Measurements from ENCODE around the gene KBTBD13.
"Not testable (repeated sequence)": the region's sequence is repeated elsewhere in the genome, so short reads cannot be mapped to it uniquely, and the experiment has no call there.

Gene KBTBD13

DNA sequence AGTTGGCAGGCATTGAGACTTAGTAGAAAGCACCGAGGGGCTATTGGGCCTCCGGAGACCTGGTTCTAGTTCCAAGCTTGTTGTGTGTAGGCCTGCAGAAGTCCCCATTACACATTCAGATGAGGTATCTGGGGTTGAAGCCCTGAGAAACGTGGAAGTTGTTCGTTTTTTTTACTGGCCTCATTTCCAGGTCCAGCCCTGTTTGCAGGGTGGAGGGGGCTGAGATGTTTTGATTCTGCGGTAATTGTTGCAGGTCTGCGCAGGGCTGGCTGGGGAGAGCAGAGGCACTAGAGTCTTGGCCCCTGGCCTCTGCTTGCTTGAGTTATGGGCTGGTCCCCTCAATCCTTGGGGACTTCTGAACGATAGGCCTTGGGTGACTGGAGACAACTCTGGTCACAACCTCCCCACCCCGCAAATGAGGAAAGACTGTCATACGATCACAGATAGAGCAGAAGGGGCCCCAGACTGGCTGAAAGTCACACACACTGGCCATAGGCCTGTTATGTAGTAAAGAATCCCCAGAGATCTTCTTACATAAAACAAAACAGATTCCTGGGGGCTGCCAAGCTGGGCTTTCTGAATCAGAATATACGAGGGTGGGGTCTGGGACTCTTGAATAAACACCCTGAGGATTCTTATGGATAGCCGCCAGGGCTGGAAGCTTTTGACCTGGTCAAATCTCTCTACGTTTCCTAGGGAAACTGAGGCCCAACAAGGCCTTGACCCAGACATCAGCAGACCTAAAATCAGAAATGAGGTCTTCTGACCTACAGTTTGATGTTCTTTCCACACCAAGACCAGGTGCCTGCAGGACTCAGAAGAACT lies 15.6 kb downstream of the KBTBD13 start:
- no peak for DNase-seq

DNA sequence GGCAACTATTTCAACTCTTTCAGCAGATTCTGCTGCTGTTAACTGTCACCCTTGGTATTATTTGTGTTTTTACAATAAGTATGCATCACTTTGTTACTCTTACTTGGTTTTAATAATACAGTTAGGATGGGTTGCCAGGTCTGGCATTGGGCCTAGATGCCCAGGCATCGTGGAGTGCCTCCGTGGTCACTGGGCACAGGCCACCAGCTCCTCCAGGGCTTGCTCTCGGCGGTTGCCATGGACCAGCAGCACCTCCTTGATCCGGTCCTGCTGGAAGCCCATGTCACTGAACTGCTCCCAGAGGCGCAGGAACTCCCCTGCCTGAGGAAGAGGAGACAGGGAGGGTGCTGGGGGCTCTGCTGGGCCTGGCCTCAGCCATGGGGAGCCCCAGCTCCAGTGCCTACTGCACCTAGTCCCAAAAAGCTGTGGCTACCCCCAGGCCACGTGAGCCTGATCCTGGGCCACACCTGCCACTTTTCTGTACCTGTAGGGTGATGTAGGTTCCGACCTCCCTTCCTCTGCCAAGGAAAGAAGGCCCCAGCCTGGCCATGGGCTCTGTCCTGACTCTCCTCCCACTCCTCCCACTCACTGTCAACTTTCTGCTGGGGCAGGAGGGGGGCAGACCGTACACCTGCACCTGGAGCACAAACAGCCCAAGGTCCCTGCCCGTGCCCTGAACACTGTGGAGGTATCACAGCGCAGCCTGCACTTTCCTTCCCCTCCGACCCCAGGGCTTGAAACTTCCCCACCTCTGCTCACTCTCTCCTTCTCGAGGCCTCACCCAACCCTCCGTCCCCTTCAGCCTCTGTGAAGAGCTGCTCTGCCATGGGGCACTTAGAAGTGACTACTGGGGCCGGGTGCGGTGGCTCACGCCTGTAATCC lies 16.6 kb downstream of the KBTBD13 start:
- no peak for DNase-seq

DNA sequence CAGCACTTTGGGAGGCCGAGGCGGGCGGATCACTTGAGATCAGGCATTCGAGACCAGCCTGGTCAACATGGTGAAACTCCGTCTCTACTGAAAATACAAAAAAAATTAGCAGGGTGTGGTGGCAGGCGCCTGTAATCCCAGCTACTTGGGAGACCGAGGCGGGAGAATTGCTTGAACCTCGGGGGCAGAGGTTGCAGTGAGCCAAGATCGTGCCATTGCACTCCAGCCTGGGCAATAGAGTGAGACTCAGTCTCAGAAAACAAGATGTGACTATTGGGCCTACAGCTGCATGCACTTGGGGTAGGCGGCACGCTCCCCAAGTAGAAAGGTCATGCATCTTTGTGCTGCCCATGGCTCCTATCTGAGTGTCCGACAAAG lies 17.2 kb downstream of the KBTBD13 start:
- DNase-seq, result not testable (repeated sequence)

GRCh38 chr15:65094294-65094995 lies 17.9 kb downstream of the KBTBD13 start:
- no peak for DNase-seq

- DNase-seq, result no peak
Observed at GRCh38 chr15:65095011-65095746, 18.6 kb downstream of the KBTBD13 start.

- no peak for DNase-seq
Observed at GRCh38 chr15:65095747-65096104, 19.2 kb downstream of the KBTBD13 start.

GRCh38 chr15:65096481-65097385 lies 20.2 kb downstream of the KBTBD13 start:
- DNase-seq, result peak in 1 of 2 experiments; percentile 49

- DNase-seq, result no peak
Observed at GRCh38 chr15:65097651-65098263, 21.2 kb downstream of the KBTBD13 start.

- DNase-seq, result no peak
Observed at GRCh38 chr15:65099336-65099735, 22.8 kb downstream of the KBTBD13 start.

DNA sequence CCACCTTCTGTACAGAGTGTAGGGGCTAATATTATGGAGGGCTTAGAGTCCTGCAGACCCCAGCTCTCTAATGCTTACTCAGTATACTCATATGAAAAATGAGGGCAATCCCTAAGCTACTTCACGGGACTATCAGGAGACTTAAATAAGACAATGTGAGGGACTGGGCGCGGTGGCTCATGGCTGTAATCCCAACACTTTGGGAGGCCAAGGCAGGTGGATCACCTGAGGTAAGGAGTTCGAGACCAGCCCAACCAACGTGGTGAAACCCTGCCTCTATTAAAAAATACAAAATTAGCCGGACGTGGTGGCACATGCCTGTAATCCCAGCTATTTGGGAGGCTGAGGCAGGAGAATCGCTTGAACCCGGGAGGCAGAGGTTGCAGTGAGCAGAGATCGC lies 23.3 kb downstream of the KBTBD13 start:
- DNase-seq, result not testable (repeated sequence)

DNA sequence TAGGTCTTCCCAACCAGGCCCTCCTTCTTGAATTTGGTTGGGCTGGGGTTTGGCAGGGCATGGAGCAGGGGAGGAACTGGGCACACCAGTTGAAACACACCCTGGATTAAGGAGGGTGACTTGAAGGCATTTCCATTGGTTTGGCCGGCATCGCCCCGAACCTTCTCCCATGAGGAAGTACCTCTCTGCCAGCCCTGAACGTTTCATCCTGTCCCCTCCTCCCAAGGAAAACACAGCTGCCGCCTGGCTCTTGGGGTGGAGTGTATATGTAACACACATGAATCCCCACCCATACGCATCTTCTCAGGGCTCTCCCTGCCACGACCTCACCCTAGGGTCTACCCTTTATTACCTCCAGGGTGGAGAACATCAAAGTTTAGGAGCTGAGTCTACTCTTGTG lies 23.9 kb downstream of the KBTBD13 start:
- no peak for DNase-seq

DNA sequence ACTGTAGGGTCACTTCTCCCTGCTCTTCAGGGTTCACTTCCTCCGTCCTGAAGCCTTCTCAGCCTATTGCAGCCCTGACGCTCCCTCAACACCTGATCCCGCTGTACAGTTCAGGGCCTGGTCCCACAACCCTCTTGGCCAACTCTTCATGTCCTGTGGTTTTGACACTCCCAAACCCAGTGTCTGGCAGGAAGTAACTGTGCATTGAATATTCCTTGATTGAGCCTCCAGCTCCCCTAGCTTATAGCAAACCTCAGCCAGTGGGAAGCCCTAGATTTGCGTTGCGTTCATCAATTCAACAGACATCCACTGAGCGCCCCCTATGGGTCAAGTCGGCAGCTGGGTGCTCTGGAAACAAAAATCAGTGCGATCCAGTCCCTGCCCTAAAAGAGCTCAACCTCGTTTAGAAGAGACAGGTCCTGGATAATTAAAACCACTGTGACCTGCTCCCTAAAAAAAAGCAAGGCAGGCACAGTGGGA lies 24.9 kb downstream of the KBTBD13 start:
- no peak for DNase-seq

- no peak for DNase-seq
Observed at GRCh38 chr15:65101891-65102708, 25.6 kb downstream of the KBTBD13 start.

DNA sequence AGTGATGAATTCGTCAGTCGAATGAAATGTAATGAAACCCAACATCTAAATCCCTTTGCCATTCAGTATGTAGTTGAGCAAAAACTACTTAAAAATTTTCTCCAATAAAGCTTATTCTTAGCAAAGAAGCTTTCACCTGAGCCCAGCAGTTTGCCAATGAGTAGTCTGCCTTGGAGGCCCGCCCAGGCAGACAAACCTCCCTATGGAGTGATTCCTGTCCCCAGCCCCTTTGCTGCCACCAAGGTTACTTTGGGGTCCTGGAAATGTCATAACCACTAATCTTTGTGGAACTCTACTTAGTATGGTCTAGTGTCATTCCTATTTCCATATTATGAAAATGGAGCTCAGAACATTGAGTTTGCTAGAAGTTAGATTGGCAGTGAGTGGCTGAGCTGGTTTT lies 26.4 kb downstream of the KBTBD13 start:
- no peak for DNase-seq

GRCh38 chr15:65105038-65105437 lies 28.5 kb downstream of the KBTBD13 start:
- no peak for DNase-seq

GRCh38 chr15:65106011-65106590 lies 29.6 kb downstream of the KBTBD13 start:
- no peak for DNase-seq

GRCh38 chr15:65110676-65111292 lies 34.2 kb downstream of the KBTBD13 start:
- peak; percentile 31 to 64 for DNase-seq

DNA sequence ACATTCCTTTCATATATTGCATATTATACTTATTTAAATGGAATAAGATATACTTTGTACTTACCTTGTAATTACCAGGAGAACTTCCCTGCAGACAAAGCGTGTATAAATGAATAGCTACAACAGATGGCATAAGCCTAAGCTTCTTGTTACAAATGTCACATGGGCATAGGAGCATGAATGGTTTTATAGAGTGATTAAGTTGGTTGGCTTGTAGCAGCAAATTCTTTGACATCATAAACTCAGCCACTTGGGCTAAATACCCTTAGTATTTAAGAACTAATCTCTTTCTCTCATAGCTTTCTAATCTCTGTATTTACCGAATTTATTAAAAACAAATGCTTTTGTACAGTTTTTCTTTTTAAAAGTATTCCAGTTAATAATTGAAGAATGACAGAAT lies 38.5 kb downstream of the KBTBD13 start, which contains the start of gene UBAP1L:
UBAP1L (minus strand) TSS at position 115 of the 400 bp plus-strand sequence. CDS start 8,985 bp downstream, outside the sequence.
- DNase-seq, result peak; percentile 69 to 89

GRCh38 chr15:65115542-65115941 lies 39.0 kb downstream of the KBTBD13 start:
- DNase-seq, result peak; percentile 47 to 87

All from NCI-H524 (cell line).